NCI-H748 (cell line): ENCODE results near the gene LASP1NB.
"Not testable (repeated sequence)": the region's sequence is repeated elsewhere in the genome, so short reads cannot be mapped to it uniquely, and the experiment has no call there.

Source experiments
- DNase-seq: peaks from one replicate; lab custom pipeline; 2025; ENCODE audit not compliant: unreplicated experiment; lab: John Stamatoyannopoulos, UW

LASP1NB gene

GRCh38 chr17:38959508-38959907 is 34.1 kb downstream of the LASP1NB start:
- DNase-seq, result no peak

GRCh38 chr17:38960402-38960801 is 35.0 kb downstream of the LASP1NB start:
- DNase-seq, result no peak

GRCh38 chr17:38961413-38961812 is 36.0 kb downstream of the LASP1NB start:
- no peak for DNase-seq

- DNase-seq, result peak; percentile 92
These were observed 41.9 kb downstream of the LASP1NB start, which contains the start of gene FBXO47 for GRCh38 chr17:38967290-38967738. TSS of gene FBXO47 (minus strand) at chr17:38967403. CDS start at chr17:38963025, 4,378 bp downstream.

- no peak for DNase-seq
These were observed 43.9 kb downstream of the LASP1NB start for GRCh38 chr17:38969281-38969680.

- DNase-seq, result no peak
These were observed 44.7 kb downstream of the LASP1NB start for GRCh38 chr17:38970128-38970527.

GRCh38 chr17:38970804-38971203 is 45.4 kb downstream of the LASP1NB start:
- peak; percentile 34 for DNase-seq

GRCh38 chr17:38976187-38976551 is 50.8 kb downstream of the LASP1NB start:
- not testable (repeated sequence) for DNase-seq

GRCh38 chr17:38978180-38978579 is 52.8 kb downstream of the LASP1NB start:
- DNase-seq, result no peak
